HepG2 (cell line): ENCODE results near the gene BCAS4. TPM values are rescaled to one million over a fixed set of nuclear protein-coding genes. Genes with fewer than 3 reads are reported as not detected.

Experiments used
- ATAC-seq: fragments of 200-7000 bp; cut with Tn5 transposase; 3 replicates; pipeline ENCODE4 v1.9.1; 2020; ENCODE audit warnings: mild to moderate bottlenecking, moderate library complexity
- BruUV-seq: library from RNA; stranded (reverse); fragments of 400-500 nt; replicated peaks from 2 replicates; lab custom pipeline; 2021; lab: Mats Ljungman, UMichigan
- CTCF ChIA-PET: fragments of 300-600 bp; formaldehyde crosslinking; extraction: SDS; loops from one replicate; lab custom pipeline; 2021; ENCODE audit warnings: low total read pairs, inconsistent platforms, low intra/inter-chr PET ratio; lab: Yijun Ruan, JAX
- POLR2A ChIA-PET: fragments of 350-600 bp; sonication (Branson Sonifier 250); formaldehyde crosslinking; loops from one replicate; lab custom pipeline; 2020; ENCODE audit warnings: antibody characterized with exemption, inconsistent platforms; lab: Yijun Ruan, JAX
- DNase-seq: peaks from one replicate; pipeline ENCODE4 v3.0.0-alpha.2; 2015; ENCODE audit warnings: low spot score
- FAIRE-seq: peaks from 3 replicates; lab custom pipeline; 2011; peaks lifted over from hg19 to GRCh38; lab: Jason Lieb, UNC
- H2AFZ ChIP-seq: one replicate; pipeline ENCODE4 v1.6.1; 2011; ENCODE audit warnings: low read length, inconsistent platforms
- H3K27ac ChIP-seq: fragments of 300-600 bp; 3 replicates; pipeline ENCODE4 v1.8.0; 2011; ENCODE audit warnings: mixed run types, mild to moderate bottlenecking, mixed read lengths, low read length, inconsistent platforms; ENCODE audit not compliant: insufficient read depth; ENCODE audit errors: extremely low read length
- H3K27me3 ChIP-seq, 2 experiments: fragments of 200-600 bp in 1 of 2; 2 replicates in 1 of 2; 3 replicates in 1 of 2; pipeline versions ENCODE4 v1.6.0 to v1.8.0; 2011; ENCODE audit warnings: low read length in 2 of 2, mild to moderate bottlenecking in 2 of 2, moderate library complexity in 2 of 2, inconsistent platforms in 1 of 2; ENCODE audit not compliant: insufficient read depth in 2 of 2, control insufficient read depth in 1 of 2
- H3K36me3 ChIP-seq, 2 experiments: fragments of 200-600 bp in 1 of 2; replicated peaks in 1 of 2; 2 replicates in 1 of 2; 3 replicates in 1 of 2; pipeline versions ENCODE4 v1.5.1 to v1.8.0; 2011; ENCODE audit warnings: low read length in 2 of 2, inconsistent platforms in 1 of 2; ENCODE audit not compliant: insufficient read depth in 2 of 2, control insufficient read depth in 1 of 2
- H3K4me1 ChIP-seq: 2 replicates; pipeline ENCODE4 v1.5.1; 2012; ENCODE audit warnings: low read length, inconsistent platforms; ENCODE audit not compliant: insufficient read depth
- H3K4me2 ChIP-seq: 2 replicates; pipeline ENCODE4 v1.6.0; 2011; ENCODE audit warnings: low read depth, low read length, inconsistent platforms
- H3K4me3 ChIP-seq, 3 experiments: fragments of 200-600 bp in 1 of 3; sonication (generic), shearing (Covaris generic) in 1 of 3; replicated peaks in 1 of 3; 2 replicates each; pipeline ENCODE4 v1.5.1; 2011 to 2016; ENCODE audit warnings: low read length in 3 of 3, inconsistent platforms in 2 of 3, low read depth in 2 of 3, mild to moderate bottlenecking in 2 of 3, control low read depth in 1 of 3, mixed read lengths in 1 of 3; ENCODE audit not compliant: insufficient read depth in 1 of 3
- H3K79me2 ChIP-seq: one replicate; pipeline ENCODE4 v1.6.1; 2011; ENCODE audit warnings: low read length, inconsistent platforms; ENCODE audit not compliant: insufficient read depth
- H3K9ac ChIP-seq: 2 replicates; pipeline ENCODE4 v1.6.0; 2011; ENCODE audit warnings: mild to moderate bottlenecking, low read depth, low read length, inconsistent platforms; ENCODE audit not compliant: insufficient read depth
- H3K9me3 ChIP-seq: 2 replicates; pipeline ENCODE4 v1.5.1; 2012; ENCODE audit warnings: mild to moderate bottlenecking, low read length
- H4K20me1 ChIP-seq: 2 replicates; pipeline ENCODE4 v1.6.0; 2011; ENCODE audit warnings: inconsistent platforms, mild to moderate bottlenecking, low read length, moderate library complexity; ENCODE audit not compliant: insufficient read depth
- NFIC ChIP-seq: IDR thresholded peaks from 2 replicates; pipeline ENCODE4 v1.6.1; 2012; ENCODE audit warnings: mild to moderate bottlenecking, low read length, inconsistent platforms
- PLRG1 ChIP-seq: fragments of 450-650 bp; conservative IDR thresholded peaks from 2 replicates; pipeline ENCODE4 v1.6.1; 2016
- SATB2 ChIP-seq: sonication (generic); formaldehyde crosslinking; IDR thresholded peaks from 2 replicates; pipeline ENCODE4 v1.5.0; 2020; ENCODE audit warnings: missing genetic modification reagents
- YEATS2 ChIP-seq: sonication (generic); formaldehyde crosslinking; IDR thresholded peaks from 2 replicates; pipeline ENCODE4 v1.4.0; 2020; ENCODE audit warnings: missing genetic modification reagents, borderline replicate concordance
- ZNF761 ChIP-seq: sonication (generic); formaldehyde crosslinking; conservative IDR thresholded peaks from 2 replicates; pipeline ENCODE4 v1.4.0; 2020; ENCODE audit warnings: mild to moderate bottlenecking, missing genetic modification reagents
- ZNF879 ChIP-seq: sonication (generic); formaldehyde crosslinking; IDR thresholded peaks from 2 replicates; pipeline ENCODE4 v1.8.1; 2023; ENCODE audit warnings: missing genetic modification reagents
- ZSCAN22 ChIP-seq: sonication (generic); formaldehyde crosslinking; IDR thresholded peaks from 2 replicates; pipeline ENCODE4 v1.4.0; 2020; ENCODE audit warnings: mild to moderate bottlenecking, missing genetic modification reagents
- ZXDC ChIP-seq: sonication (generic); formaldehyde crosslinking; IDR thresholded peaks from 2 replicates; pipeline ENCODE4 v1.5.0; 2020; ENCODE audit warnings: mild to moderate bottlenecking, missing genetic modification reagents
- WGBS: methylation state at CpG from one replicate; pipeline ENCODE4 v1.1.6; 2017; ENCODE audit warnings: low lambda C conversion rate; 5-methylcytosine and 5-hydroxymethylcytosine counted together
- in situ Hi-C: cut with HindIII; loops from 2 replicates; pipeline ENCODE4 v1.10.0; 2017; ENCODE audit warnings: low pct_unique_long_range_greater_than_20kb; ENCODE audit not compliant: extremely low pct_ligation_motif_present
- intact Hi-C: fragments of 100-400 bp; cut with micrococcal nuclease; formaldehyde crosslinking; loops from one replicate; pipeline ENCODE4 v1.10.0; 2022; ENCODE audit not compliant: unreplicated experiment
- polyA plus RNA-seq, 8 experiments: library from polyadenylated mRNA; depleted of rRNA in 3 of 8; stranded (reverse) in 7 of 8; unstranded in 1 of 8; fragments of >200 nt; fragmentation: Illumina TruSeq in 4 of 8; extraction: Trizol in 4 of 8; gene quantifications; 2 replicates each; pipeline versions ENCODE4 v1.2.1 to v1.2.3, GENCODE V29; 2011 to 2016; ENCODE audit warnings: low read depth in 4 of 8, missing spikeins in 1 of 8, mixed read lengths in 1 of 8; ENCODE audit not compliant: insufficient read depth in 1 of 8
- total RNA-seq, 5 experiments: library from RNA; depleted of rRNA; stranded (reverse); fragments of >200 nt; fragmentation: Illumina TruSeq; extraction: Trizol; gene quantifications; 2 replicates each; pipeline ENCODE4 v1.2.3, GENCODE V29; 2016; ENCODE audit warnings: low read depth in 1 of 5

Gene BCAS4
- total and polyA plus RNA-seq, 2 of the 13 experiments (the other 11 are each of a cell fraction or from before 2014, with no cell fraction given), result 7.2 to 8.0 TPM

GRCh38 chr20:50813101-50813643 is 18.3 kb downstream of the BCAS4 start:
- H2AFZ ChIP-seq, result no peak overlapping the region
- H3K4me1 ChIP-seq, result peaks cover 3% of the 10 kb centered on the region
- no peaks in the 10 kb centered on the region for H3K27me3 ChIP-seq
- TF ChIP-seq YEATS2 (CRISPR knock-in tag), result no peak
- TF ChIP-seq ZSCAN22 (CRISPR knock-in tag), result no peak
- TF ChIP-seq NFIC, result no peak
- no peak for TF ChIP-seq ZXDC
- no peak for TF ChIP-seq SATB2 (CRISPR knock-in tag)
- TF ChIP-seq ZNF761 (CRISPR knock-in tag), result no peak
- no peak overlapping the region for H3K27ac ChIP-seq
- no peak overlapping the region for H3K9ac ChIP-seq
- intact Hi-C loops (no loop called here), in situ Hi-C loops (no loop called here)
- no peaks in the 10 kb centered on the region for H4K20me1 ChIP-seq
- DNase-seq, result no peak
- BruUV-seq, result no TSS peak
- CTCF ChIA-PET, result no interaction called here
- H3K4me3 ChIP-seq, result no peak overlapping the region
- POLR2A ChIA-PET, result no interaction called here
- no peak overlapping the region for H3K4me2 ChIP-seq
- no peak for FAIRE-seq
- no peaks in the 10 kb centered on the region for H3K36me3 ChIP-seq
- no peak for ATAC-seq
- no peaks in the 10 kb centered on the region for H3K79me2 ChIP-seq
- 76% methylated on average over 10 of the region's 10 CpGs for whole genome bisulfite sequencing
- no peaks in the 10 kb centered on the region for H3K9me3 ChIP-seq

- ChIA-PET POLR2A (interaction anchor here (1.2 kb wide), 1 partner anchor 117 kb away, joined by 3 read pairs; no protein-coding TSS in a partner anchor), CTCF (no interaction called here)
- no peaks in the 10 kb centered on the region for H3K9me3 ChIP-seq
- H3K36me3 ChIP-seq, result no peaks in the 10 kb centered on the region
- no peaks in the 10 kb centered on the region for H3K79me2 ChIP-seq
- 75% methylated on average over 9 of the region's 9 CpGs for WGBS
- H3K9ac ChIP-seq, result no peak overlapping the region
- no peak overlapping the region for H3K4me2 ChIP-seq
- no peaks in the 10 kb centered on the region for H4K20me1 ChIP-seq
- no peak overlapping the region for H2AFZ ChIP-seq
- ATAC-seq (no peak), FAIRE-seq (no peak), DNase-seq (no peak)
- intact Hi-C loops (no loop called here), in situ Hi-C loops (no loop called here)
- H3K27me3 ChIP-seq, result no peaks in the 10 kb centered on the region
- H3K4me1 ChIP-seq, result peaks cover 9% of the 10 kb centered on the region
- no peak overlapping the region for H3K4me3 ChIP-seq
- BruUV-seq, result no TSS peak
- H3K27ac ChIP-seq, result no peak overlapping the region
- TF ChIP-seq ZNF879 (CRISPR knock-in tag) (no peak), PLRG1 (no peak)
Observed at GRCh38 chr20:50813801-50814200, 18.9 kb downstream of the BCAS4 start.
